Fibroblast of peridontal ligament (primary cell): ENCODE measurements around the gene CAV2.
"Not testable (repeated sequence)": the region's sequence is repeated elsewhere in the genome, so short reads cannot be mapped to it uniquely, and the experiment has no call there.

Source experiments
- DNase-seq: peaks from one replicate; pipeline ENCODE4 v3.0.0-alpha.2; 2010; ENCODE audit errors: extremely low read depth

The CAV2 gene, protein sequence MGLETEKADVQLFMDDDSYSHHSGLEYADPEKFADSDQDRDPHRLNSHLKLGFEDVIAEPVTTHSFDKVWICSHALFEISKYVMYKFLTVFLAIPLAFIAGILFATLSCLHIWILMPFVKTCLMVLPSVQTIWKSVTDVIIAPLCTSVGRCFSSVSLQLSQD

GRCh38 chr7:116499168-116500077, at the start of gene CAV2:
Gene CAV2 (plus strand): TSS chr7:116499738. CDS start chr7:116499782, 44 bp downstream.
- no peak for DNase-seq

- no peak for DNase-seq
Measured at GRCh38 chr7:116449950-116450349, 49.6 kb upstream of the CAV2 start.

GRCh38 chr7:116451957-116452729, 47.4 kb upstream of the CAV2 start:
- no peak for DNase-seq

- no peak for DNase-seq
Measured at GRCh38 chr7:116454377-116454776, 45.2 kb upstream of the CAV2 start.

DNA sequence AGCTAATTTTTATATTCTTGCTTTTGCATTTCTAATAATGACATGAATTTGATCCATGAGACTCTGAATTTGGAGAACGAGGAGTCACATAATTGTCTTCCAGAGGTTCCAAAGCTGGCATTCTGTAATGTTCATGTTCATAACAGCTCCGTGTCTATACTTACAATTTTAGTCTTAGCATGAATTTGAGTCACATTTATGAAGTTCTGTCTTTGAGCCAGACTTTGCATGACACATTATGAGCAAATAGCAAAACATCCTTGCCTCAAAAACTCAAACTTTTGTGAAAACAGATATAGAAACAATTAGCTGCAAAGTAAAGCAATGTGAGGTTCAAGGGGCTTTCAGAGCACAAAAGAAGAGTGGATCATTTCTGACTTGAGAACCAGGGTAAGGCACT, 44.5 kb upstream of the CAV2 start:
- peak; percentile 81 for DNase-seq

DNA sequence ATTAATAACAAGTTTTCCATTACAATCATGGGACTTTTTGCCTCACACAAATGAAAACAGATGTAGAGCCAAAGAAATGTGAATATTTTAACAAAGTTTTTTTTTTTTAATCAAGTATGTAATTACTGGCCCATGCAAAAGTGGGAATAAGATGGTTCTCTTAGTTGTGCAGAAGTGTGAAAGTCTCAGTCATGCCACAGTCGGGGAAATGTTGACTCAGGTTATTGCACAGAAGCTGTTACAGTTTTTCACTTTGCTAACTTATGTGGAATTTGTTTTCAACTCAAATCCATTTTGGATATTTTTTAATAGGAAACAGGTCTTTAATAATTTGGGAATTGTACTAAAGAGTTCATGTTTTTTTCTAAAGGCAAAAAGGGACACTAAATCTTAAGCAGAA, 44.0 kb upstream of the CAV2 start:
- no peak for DNase-seq

GRCh38 chr7:116461500-116461899, 38.0 kb upstream of the CAV2 start:
- DNase-seq: no peak

DNA sequence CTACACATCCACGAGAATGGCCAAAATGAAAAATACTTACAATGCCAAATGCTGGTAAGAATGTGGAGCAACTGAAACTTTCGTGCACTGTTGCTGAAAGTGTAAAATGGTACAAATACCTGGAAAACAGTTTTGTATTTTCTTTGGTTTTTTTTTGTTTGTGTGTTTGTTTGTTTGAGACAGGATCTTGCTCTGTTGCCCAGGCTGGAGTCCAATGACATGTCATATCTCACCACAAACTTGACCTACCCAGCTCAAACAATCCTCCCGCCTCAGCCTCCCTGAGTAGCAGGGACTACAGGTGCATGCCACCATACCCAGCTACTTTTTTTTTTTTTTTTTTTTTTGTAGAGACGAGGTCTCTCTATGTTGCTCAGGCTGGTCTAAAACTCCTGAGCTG, 35.6 kb upstream of the CAV2 start:
- DNase-seq: no peak

DNA sequence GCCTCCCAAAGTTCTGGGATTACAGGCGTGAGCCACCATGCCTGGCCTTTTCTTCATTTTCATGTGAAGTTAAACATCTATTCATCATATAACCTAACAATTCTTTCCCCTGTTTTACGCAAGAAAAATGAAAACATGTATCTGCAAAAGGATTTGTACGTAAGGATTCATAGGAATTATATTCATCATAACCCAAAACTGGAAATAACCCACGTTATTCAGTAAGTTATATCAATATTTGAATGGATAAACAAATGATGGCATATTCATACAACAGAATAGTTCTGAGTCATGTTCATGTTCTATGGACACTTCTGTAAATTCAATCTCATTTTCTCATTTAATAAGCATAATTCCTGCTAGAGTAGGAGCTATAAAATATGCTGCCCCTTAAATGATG, 35.2 kb upstream of the CAV2 start:
- DNase-seq: no peak

DNA sequence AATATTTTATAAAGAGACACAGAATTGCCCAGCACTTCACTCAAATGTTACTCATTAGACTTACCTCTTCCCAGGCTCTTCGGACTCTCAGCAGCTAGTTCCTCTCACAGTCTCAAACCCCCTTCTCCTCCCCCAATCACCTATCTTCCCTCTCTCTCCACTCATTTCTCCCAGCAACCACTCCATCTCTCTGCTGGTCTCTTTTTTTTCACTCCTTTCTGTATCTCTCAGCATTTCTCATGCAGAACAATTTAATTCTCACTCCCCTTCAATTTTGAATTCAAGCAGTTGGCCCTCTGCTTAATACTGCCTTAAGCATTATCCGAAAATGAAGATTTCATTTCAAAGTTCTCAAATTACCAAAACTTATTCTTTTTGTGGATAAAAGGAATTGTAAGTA, 34.4 kb upstream of the CAV2 start:
- no peak for DNase-seq

DNA sequence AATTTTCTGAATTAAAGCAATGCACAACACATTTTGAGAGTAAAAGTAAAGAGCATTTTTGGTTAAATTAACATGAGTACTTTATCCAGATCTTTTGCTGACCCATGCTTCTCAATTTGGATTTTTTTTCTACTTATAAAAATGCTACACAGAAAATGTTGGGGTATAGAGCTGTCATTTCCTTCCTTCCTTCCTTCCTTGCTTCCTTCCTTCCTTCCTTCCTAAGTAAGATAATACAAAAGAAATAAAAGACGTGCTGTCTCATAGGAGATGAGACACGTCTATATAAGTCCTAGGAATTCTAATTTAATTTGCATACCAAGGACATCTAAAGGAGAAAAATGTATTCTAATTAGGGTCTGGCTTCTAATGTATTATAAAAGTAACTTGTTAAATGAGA, 31.0 kb upstream of the CAV2 start:
- DNase-seq: no peak

DNA sequence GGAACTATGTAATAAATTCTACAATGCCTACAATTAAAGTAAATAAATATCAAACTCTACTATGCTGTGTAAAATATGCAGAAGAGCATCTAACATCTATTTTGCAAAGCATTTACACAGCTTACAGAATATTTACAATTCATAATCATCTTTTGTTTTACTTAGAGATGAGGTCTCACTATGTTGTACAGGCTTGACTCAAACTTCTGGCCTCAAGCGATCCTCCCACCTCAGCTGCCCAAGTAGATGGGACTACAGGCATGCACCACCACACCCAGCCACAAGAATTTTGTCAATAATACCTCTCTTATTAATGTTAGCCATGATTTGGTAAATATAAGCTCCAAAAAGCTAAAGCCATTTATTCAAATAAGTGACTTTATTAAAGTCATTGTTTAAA, 21.9 kb upstream of the CAV2 start:
- no peak for DNase-seq

DNA sequence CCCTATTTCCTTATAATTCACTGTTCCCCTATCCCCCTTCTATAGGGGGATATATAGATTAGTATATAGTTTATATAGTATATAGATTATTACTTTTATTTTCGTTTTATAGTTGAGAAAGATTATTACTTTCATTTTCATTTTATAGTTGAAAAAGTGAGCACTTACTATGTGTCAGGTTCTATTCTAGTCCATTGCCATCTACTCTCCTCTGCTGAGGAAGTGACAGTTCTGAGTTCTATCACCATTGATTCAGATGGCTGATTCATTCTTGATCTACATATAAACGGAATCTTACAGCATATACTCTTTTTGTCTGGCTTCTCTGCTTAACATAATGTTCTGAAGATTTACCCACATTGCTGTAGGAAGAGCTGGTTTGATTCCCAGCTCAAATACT, 20.7 kb upstream of the CAV2 start:
- no peak for DNase-seq

DNA sequence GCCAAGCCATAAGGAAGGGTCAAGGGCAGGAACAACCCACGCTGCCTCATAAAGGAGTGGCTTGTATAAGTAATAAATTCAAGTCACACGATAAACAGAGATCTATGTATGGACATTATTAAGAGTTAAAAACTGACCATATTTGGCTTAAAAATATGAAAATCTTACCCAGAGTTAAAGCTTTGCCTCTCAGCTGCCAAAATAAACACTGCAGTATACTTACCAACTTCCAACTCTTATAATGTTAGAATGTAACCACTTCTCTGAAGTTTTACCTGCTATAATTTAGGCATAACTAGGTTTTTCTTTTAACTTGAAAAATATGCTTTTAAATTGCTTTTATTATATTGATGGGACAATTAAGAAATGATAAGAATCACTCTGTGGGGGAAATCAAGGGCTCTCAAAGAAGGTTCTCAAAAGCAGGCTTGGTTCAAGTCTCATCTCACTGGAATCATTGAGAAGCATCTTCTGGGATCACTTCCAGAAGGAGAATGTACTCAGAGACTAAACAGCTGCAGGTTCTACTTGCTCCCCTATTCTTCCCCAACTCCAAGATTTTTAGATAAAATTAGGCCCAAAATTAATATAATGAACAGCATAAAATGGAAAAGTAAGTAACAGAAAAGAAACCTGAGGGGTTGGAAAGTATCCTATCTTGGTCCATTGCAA, 16.1 kb upstream of the CAV2 start:
- no peak for DNase-seq

GRCh38 chr7:116484389-116484788, 15.1 kb upstream of the CAV2 start:
- DNase-seq: not testable (repeated sequence)

DNA sequence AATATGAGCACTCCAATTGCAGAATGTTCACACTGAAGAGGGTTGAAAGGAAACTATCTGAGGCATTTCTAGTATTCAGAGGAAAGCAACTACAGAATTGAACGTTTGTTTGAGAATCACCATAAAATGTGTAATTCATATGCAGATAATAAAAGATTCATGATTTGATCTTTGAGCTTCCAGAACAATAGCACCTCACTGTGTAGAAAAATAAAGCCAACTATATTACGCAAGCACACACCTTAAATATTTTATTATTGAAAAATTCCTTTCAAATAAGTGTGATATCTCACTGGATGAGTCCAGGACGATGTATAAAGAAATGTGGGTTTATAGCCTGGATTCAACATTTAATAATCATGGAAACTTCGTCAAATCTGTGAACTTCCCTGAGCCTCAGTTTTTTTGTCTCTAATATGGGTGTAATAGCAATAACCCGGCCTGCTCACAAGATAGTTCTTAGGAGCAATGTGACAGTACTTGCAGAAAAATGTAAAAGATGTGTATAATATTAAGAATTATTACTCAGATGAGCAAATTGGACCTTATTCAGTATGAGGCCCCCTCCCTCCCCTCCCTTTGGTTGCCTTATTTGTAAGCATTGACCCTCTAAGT, 11.5 kb upstream of the CAV2 start:
- no peak for DNase-seq

DNA sequence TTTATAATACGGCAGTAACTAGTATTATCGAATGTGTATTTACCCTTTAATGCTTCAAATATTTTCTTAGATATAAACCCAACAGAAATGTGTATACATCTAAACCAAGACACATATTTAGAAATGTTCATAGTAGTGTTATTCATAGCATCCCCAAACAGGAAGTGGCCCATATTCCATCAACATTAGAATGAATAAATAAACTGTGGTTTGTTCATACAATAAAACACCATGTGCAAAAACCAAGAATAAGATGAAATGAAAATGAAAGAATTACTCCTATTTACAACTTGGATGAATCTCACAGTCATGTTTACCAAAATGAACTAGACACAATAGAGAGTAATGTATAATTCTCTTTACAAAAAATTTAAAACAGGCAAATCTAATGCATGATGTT, 9.2 kb upstream of the CAV2 start:
- DNase-seq: no peak

DNA sequence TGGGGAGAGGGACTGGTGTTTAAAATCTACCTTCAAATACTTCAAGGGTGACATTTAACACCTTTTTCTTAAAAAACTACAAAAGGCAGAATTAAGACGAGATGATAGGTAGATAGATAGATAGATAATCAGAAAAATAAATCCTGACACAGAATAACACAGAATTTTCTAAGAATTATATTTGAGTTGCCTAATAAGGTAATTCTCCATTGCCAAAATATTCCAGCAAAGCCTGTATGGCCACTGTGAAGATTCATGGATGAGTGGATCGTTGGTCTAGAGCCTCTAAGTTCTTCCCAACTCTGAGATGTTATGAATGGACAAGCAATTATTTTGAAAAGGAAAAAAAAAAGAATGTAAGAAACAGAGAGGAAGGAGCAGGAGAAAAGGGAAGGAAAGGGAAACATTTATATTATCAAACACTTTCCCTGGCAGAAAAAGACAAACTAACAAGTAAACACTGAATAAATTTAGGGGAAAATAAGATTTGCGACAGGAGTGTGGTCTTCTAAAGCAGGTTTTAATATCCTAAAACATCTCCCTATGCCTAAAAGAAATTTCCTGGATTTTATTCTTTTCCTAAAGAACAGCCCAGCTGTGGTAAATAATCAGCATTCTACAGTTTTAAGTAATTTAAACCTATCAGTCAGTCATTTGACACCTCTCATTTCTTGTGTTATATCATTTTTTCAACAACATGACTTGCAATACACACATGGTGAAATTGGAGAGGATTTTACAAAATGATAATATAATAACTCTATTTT, 7.5 kb upstream of the CAV2 start:
- no peak for DNase-seq

DNA sequence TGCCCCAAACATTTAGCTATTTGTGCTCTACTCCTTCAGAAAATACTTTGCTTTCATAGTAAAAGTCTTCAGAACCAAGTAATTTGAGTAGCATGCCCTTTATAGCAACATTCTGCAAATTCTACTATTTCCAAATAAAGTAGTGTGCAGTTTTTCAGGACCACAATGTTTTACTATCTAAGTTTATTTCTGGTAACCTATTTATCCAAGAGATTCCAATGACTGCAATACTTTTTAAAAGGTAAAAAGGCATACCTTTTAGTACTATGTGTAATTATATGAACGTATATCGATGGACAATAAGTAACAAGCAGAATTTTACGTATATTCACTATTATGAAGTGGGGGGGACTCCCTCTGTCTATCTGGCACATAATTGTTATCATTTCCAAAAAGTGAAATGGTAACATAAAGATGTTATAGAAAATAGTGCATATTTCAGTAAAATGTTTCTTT, 6.9 kb upstream of the CAV2 start:
- peak; percentile 64 for DNase-seq

DNA sequence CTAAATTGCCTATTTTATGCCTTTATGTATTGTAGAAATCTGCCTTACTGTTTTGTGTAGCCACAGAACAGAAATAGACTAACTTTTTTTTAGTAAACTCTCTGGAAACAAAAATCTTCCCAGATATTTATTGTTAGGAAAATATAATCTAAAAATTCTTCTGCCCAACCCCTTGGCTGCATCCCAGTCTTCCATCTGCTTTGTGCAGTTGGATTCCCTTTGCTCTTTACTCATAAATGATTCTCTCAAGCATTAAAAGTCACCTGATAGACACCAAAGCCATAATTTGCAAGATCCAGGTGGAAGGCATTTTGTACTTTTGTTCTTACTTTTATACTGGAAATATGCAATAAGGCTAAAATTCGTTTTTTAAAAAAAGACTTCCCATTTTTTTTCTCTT, 6.1 kb upstream of the CAV2 start:
- DNase-seq: no peak

DNA sequence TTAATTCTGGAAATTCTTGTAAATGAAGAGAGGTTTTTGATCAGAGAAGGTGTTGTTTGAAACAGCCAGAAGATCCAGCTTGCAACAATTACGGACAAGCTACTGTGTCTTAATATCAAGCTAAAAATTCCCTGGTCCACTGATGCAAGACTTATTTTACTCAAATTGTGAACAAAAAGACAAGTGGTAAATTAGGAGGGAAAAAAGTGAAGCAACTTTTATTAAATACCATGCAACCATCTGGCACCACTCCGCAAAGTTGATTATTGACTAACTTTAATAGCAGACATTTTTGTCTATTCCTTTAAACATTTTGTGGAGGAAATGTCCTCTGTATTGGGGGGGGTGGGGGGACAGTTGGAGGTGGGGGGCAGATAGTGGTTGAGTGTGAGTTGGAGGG, 5.1 kb upstream of the CAV2 start:
- DNase-seq: no peak
